ENCODE measurements around the gene KNDC1.

The KNDC1 gene

GRCh38 chr10:133123746-133124356 lies 36.2 kb upstream of the KNDC1 start:
- Histone ChIP-seq H3K9ac (ENCODE audit: low read length) (no peak overlapping the region), H3F3A (ENCODE audit: insufficient read depth, low read length) (no peaks in the 10 kb centered on the region), H3K36me3 (replicated peaks; ENCODE audit: insufficient read depth, low read length) (no peaks in the 10 kb centered on the region), H3K4me2 (ENCODE audit: low read depth, low read length) (no peak overlapping the region), H3K27me3 (replicated peaks; ENCODE audit: insufficient read depth, low read length) (peaks cover 5% of the 10 kb centered on the region), H2AFZ (ENCODE audit: low read length) (no peak overlapping the region), H3K4me1 (ENCODE audit: low read length) (no peaks in the 10 kb centered on the region), H4K20me1 (ENCODE audit: insufficient read depth, low read length) (no peaks in the 10 kb centered on the region), H3K27ac (ENCODE audit: low read length) (no peak overlapping the region), H3K9me3 (replicated peaks; ENCODE audit: insufficient read depth, low read length) (no peaks in the 10 kb centered on the region), H3K4me3 (ENCODE audit: low read length) (no peak overlapping the region), H3K9me2 (replicated peaks; ENCODE audit: insufficient read depth, low read length) (no peaks in the 10 kb centered on the region), H3K79me2 (ENCODE audit: low read length) (no peaks in the 10 kb centered on the region)
- TF ChIP-seq EZH2 (optimal IDR thresholded peaks at IDR 0.05; ENCODE audit: low read depth, low read length): no peak
- no peak for DNase-seq

- Histone ChIP-seq H3K27ac (ENCODE audit: low read length) (no peak overlapping the region), H3K4me3 (ENCODE audit: low read length) (no peak overlapping the region), H3K27me3 (replicated peaks; ENCODE audit: insufficient read depth, low read length) (peaks cover 5% of the 10 kb centered on the region), H3F3A (ENCODE audit: insufficient read depth, low read length) (no peaks in the 10 kb centered on the region), H3K9me2 (replicated peaks; ENCODE audit: insufficient read depth, low read length) (no peaks in the 10 kb centered on the region), H3K4me2 (ENCODE audit: low read depth, low read length) (no peak overlapping the region), H3K79me2 (ENCODE audit: low read length) (no peaks in the 10 kb centered on the region), H3K36me3 (replicated peaks; ENCODE audit: insufficient read depth, low read length) (no peaks in the 10 kb centered on the region), H2AFZ (ENCODE audit: low read length) (no peak overlapping the region), H3K9me3 (replicated peaks; ENCODE audit: insufficient read depth, low read length) (no peaks in the 10 kb centered on the region), H3K4me1 (ENCODE audit: low read length) (no peaks in the 10 kb centered on the region), H4K20me1 (ENCODE audit: insufficient read depth, low read length) (no peaks in the 10 kb centered on the region), H3K9ac (ENCODE audit: low read length) (no peak overlapping the region)
- TF ChIP-seq CTCF (IDR thresholded peaks at IDR 0.05; ENCODE audit: low read length) (no peak), EZH2 (optimal IDR thresholded peaks at IDR 0.05; ENCODE audit: low read depth, low read length) (no peak), EZH2phosphoT487 (IDR thresholded peaks at IDR 0.05; ENCODE audit: low read length) (no peak)
- DNase-seq: no peak
Observed at GRCh38 chr10:133124357-133125211, 35.4 kb upstream of the KNDC1 start.

- H2AFZ ChIP-seq (ENCODE audit: low read length): no peak overlapping the region
Observed at GRCh38 chr10:133125901-133126300, 34.1 kb upstream of the KNDC1 start.

More at GRCh38 chr10:133125901-133126300, 34.1 kb upstream of the KNDC1 start:
- no peak for DNase-seq
- H3K27me3 ChIP-seq (replicated peaks; ENCODE audit: insufficient read depth, low read length): peaks cover 5% of the 10 kb centered on the region
- H3K9me2 ChIP-seq (replicated peaks; ENCODE audit: insufficient read depth, low read length): no peaks in the 10 kb centered on the region
- no peaks in the 10 kb centered on the region for H3K9me3 ChIP-seq (replicated peaks; ENCODE audit: insufficient read depth, low read length)
- no peaks in the 10 kb centered on the region for H3K4me1 ChIP-seq (ENCODE audit: low read length)
- no peak overlapping the region for H3K4me3 ChIP-seq (ENCODE audit: low read length)
- no peaks in the 10 kb centered on the region for H3F3A ChIP-seq (ENCODE audit: insufficient read depth, low read length)
- H3K79me2 ChIP-seq (ENCODE audit: low read length): no peaks in the 10 kb centered on the region
- TF ChIP-seq EZH2phosphoT487 (IDR thresholded peaks at IDR 0.05; ENCODE audit: low read length): no peak
- no peak for TF ChIP-seq CTCF (IDR thresholded peaks at IDR 0.05; ENCODE audit: low read length)
- no peak for TF ChIP-seq EZH2 (optimal IDR thresholded peaks at IDR 0.05; ENCODE audit: low read depth, low read length)
- no peaks in the 10 kb centered on the region for H3K36me3 ChIP-seq (replicated peaks; ENCODE audit: insufficient read depth, low read length)
- H3K4me2 ChIP-seq (ENCODE audit: low read depth, low read length): no peak overlapping the region
- no peaks in the 10 kb centered on the region for H4K20me1 ChIP-seq (ENCODE audit: insufficient read depth, low read length)
- H3K9ac ChIP-seq (ENCODE audit: low read length): no peak overlapping the region
- H3K27ac ChIP-seq (ENCODE audit: low read length): no peak overlapping the region

Measured in MM.1S (cell line).